Mesothelial cell of epicardium (in vitro differentiated cells): Measurements from ENCODE around the gene PORCN. TPM values are rescaled to one million over a fixed set of nuclear protein-coding genes. Genes with fewer than 3 reads are reported as not detected.

Experiments
- DNase-seq, 2 experiments: peaks; one replicate each; pipeline ENCODE4 v3.0.0; 2021; ENCODE audit warnings: low spot score in 2 of 2; ENCODE audit not compliant: unreplicated experiment in 2 of 2
- H3K27ac Mint-ChIP-seq: 2 replicates; pipeline ENCODE4 v1.8.0; 2021; ENCODE audit warnings: mixed read lengths
- H3K27me3 Mint-ChIP-seq: 2 replicates; pipeline ENCODE4 v1.8.0; 2021; ENCODE audit warnings: low read depth, mixed read lengths
- H3K36me3 Mint-ChIP-seq: 2 replicates; pipeline ENCODE4 v1.8.0; 2021; ENCODE audit warnings: mixed read lengths
- H3K4me1 Mint-ChIP-seq: 2 replicates; pipeline ENCODE4 v1.8.0; 2021; ENCODE audit warnings: mixed read lengths
- H3K4me3 Mint-ChIP-seq: 2 replicates; pipeline ENCODE4 v1.8.0; 2021; ENCODE audit warnings: mild to moderate bottlenecking, moderate library complexity, mixed read lengths
- H3K9me3 Mint-ChIP-seq: 2 replicates; pipeline ENCODE4 v1.8.0; 2021; ENCODE audit warnings: mixed read lengths
- CTCF ChIP-seq: fragments of 200-600 bp; sonication (generic); IDR thresholded peaks from one replicate; pipeline ENCODE4 v1.5.0; 2021; ENCODE audit warnings: antibody characterized with exemption; ENCODE audit not compliant: unreplicated experiment
- total RNA-seq: library from RNA; stranded (reverse); gene quantifications from 3 replicates; pipeline ENCODE4 v1.2.1, GENCODE V29; 2021

Gene PORCN
- total RNA-seq, 1 donor from 2014 or later: 10.1 TPM

- H3K4me3 Mint-ChIP-seq: no peak overlapping the region
- no peaks in the 10 kb centered on the region for H3K27me3 Mint-ChIP-seq
- TF ChIP-seq CTCF: no peak
- no peak for DNase-seq
- no peaks in the 10 kb centered on the region for H3K4me1 Mint-ChIP-seq
- H3K27ac Mint-ChIP-seq: no peak overlapping the region
- no peaks in the 10 kb centered on the region for H3K9me3 Mint-ChIP-seq
- peaks cover 8% of the 10 kb centered on the region for H3K36me3 Mint-ChIP-seq
These were observed 21.4 kb upstream of the PORCN start for GRCh38 chrX:48487362-48487798.

- Mint-ChIP-seq H3K4me3 (no peak overlapping the region), H3K27ac (no peak overlapping the region), H3K36me3 (peaks cover 5% of the 10 kb centered on the region), H3K9me3 (no peaks in the 10 kb centered on the region), H3K27me3 (no peaks in the 10 kb centered on the region), H3K4me1 (no peaks in the 10 kb centered on the region)
- DNase-seq: no peak
- no peak for TF ChIP-seq CTCF
These were observed 20.8 kb upstream of the PORCN start for GRCh38 chrX:48488034-48488433.

GRCh38 chrX:48489296-48489695 is 19.5 kb upstream of the PORCN start:
- no peak for TF ChIP-seq CTCF
- no peak overlapping the region for H3K4me3 Mint-ChIP-seq
- H3K27me3 Mint-ChIP-seq: no peaks in the 10 kb centered on the region
- no peak overlapping the region for H3K27ac Mint-ChIP-seq
- H3K36me3 Mint-ChIP-seq: peaks cover 5% of the 10 kb centered on the region
- no peak for DNase-seq
- no peaks in the 10 kb centered on the region for H3K9me3 Mint-ChIP-seq
- H3K4me1 Mint-ChIP-seq: peaks cover 2% of the 10 kb centered on the region

- H3K4me3 Mint-ChIP-seq: no peak overlapping the region
- TF ChIP-seq CTCF: no peak
- H3K9me3 Mint-ChIP-seq: no peaks in the 10 kb centered on the region
- no peak for DNase-seq
- peaks cover 2% of the 10 kb centered on the region for H3K4me1 Mint-ChIP-seq
- peaks cover 5% of the 10 kb centered on the region for H3K36me3 Mint-ChIP-seq
- no peaks in the 10 kb centered on the region for H3K27me3 Mint-ChIP-seq
- no peak overlapping the region for H3K27ac Mint-ChIP-seq
These were observed 18.9 kb upstream of the PORCN start for GRCh38 chrX:48489892-48490291.

- H3K4me3 Mint-ChIP-seq: no peak overlapping the region
- H3K27me3 Mint-ChIP-seq: no peaks in the 10 kb centered on the region
- peaks cover 4% of the 10 kb centered on the region for H3K9me3 Mint-ChIP-seq
- H3K27ac Mint-ChIP-seq: no peak overlapping the region
- H3K4me1 Mint-ChIP-seq: peaks cover 2% of the 10 kb centered on the region
- no peak for TF ChIP-seq CTCF
- peaks cover 5% of the 10 kb centered on the region for H3K36me3 Mint-ChIP-seq
- no peak for DNase-seq
These were observed 18.1 kb upstream of the PORCN start for GRCh38 chrX:48490661-48491060.

- H3K9me3 Mint-ChIP-seq: peaks cover 4% of the 10 kb centered on the region
- no peaks in the 10 kb centered on the region for H3K27me3 Mint-ChIP-seq
- no peak for DNase-seq
- H3K4me3 Mint-ChIP-seq: no peak overlapping the region
- H3K27ac Mint-ChIP-seq: no peak overlapping the region
- peaks cover 2% of the 10 kb centered on the region for H3K36me3 Mint-ChIP-seq
- TF ChIP-seq CTCF: no peak
- peaks cover 2% of the 10 kb centered on the region for H3K4me1 Mint-ChIP-seq
These were observed 17.0 kb upstream of the PORCN start for GRCh38 chrX:48491809-48492208.
